Spleen (tissue), 11 donors: ENCODE data around the gene SPATA31D3. TPM values are rescaled to one million over a fixed set of nuclear protein-coding genes. Genes with fewer than 3 reads are reported as not detected.

ENCODE experiments used
- DNase-seq: peaks from one replicate; pipeline ENCODE4 v3.0.0-alpha.2; 2020
- H3K27ac ChIP-seq, 8 donors: fragments of 200-600 bp; sonication (generic) in 7 of 8; 1 replicate in 4 of 8; 2 replicates in 4 of 8; pipeline versions ENCODE4 v1.5.0 to v1.8.0; 2016 to 2021; ENCODE audit warnings: inconsistent platforms in 4 of 8, mild to moderate bottlenecking in 4 of 8, moderate library complexity in 1 of 8
- H3K27me3 ChIP-seq, 7 donors: fragments of 200-600 bp; sonication (generic) in 6 of 7; replicated peaks in 1 of 7; 1 replicate in 4 of 7; 2 replicates in 3 of 7; pipeline versions ENCODE4 v1.5.0 to v1.8.0; 2016 to 2021; ENCODE audit warnings: inconsistent platforms in 3 of 7, mild to moderate bottlenecking in 1 of 7
- H3K36me3 ChIP-seq, 6 donors: fragments of 200-600 bp; sonication (generic) in 5 of 6; 1 replicate in 4 of 6; 2 replicates in 2 of 6; pipeline versions ENCODE4 v1.5.0 to v1.8.0; 2016 to 2021; ENCODE audit warnings: inconsistent platforms in 2 of 6
- H3K4me1 ChIP-seq, 6 donors: fragments of 200-600 bp; sonication (generic) in 5 of 6; 1 replicate in 3 of 6; 2 replicates in 3 of 6; pipeline versions ENCODE4 v1.5.0 to v1.8.0; 2016 to 2021; ENCODE audit warnings: inconsistent platforms in 3 of 6
- H3K4me3 ChIP-seq, 8 donors: fragments of 200-600 bp; sonication (generic) in 7 of 8; 1 replicate in 4 of 8; 2 replicates in 4 of 8; pipeline versions ENCODE4 v1.5.0 to v1.8.0; 2016 to 2021; ENCODE audit warnings: inconsistent platforms in 4 of 8, mild to moderate bottlenecking in 4 of 8, moderate library complexity in 2 of 8
- H3K9me3 ChIP-seq, 8 donors: fragments of 200-600 bp; sonication (generic) in 7 of 8; 1 replicate in 4 of 8; 2 replicates in 4 of 8; pipeline versions ENCODE4 v1.5.0 to v1.8.0; 2016 to 2021; ENCODE audit warnings: inconsistent platforms in 4 of 8
- POLR2A ChIP-seq, 3 donors: fragments of 450-650 bp; IDR thresholded peaks; one replicate each; pipeline ENCODE4 v1.5.1; 2017; ENCODE audit warnings: antibody characterized with exemption in 3 of 3, mild to moderate bottlenecking in 1 of 3
- POLR2AphosphoS5 ChIP-seq, 3 donors: sonication (generic); formaldehyde crosslinking; IDR thresholded peaks; one replicate each; pipeline ENCODE4 v1.5.1; 2017; ENCODE audit warnings: antibody characterized with exemption in 3 of 3
- WGBS, 5 donors: extraction: QIAGEN DNeasy Blood & Tissue Kit in 3 of 5; methylation state at CpG; one replicate each; pipeline versions ENCODE4 v1.1.5 to v1.1.7; 2013 to 2018; 5-methylcytosine and 5-hydroxymethylcytosine counted together
- intact Hi-C: fragments of 100-400 bp; cut with DNase I; formaldehyde crosslinking; loops from one replicate; pipeline ENCODE4 v1.15.0; 2023; ENCODE audit warnings: low total_unique reads
- polyA plus RNA-seq, 3 donors: library from polyadenylated mRNA; stranded (reverse); fragments of 200-250 nt; gene quantifications; one replicate each; pipeline ENCODE4 v1.2.1, GENCODE V29; 2013
- total RNA-seq, 7 donors: library from RNA; depleted of rRNA in 3 of 7; stranded (reverse); fragments of >200 nt in 3 of 7; fragmentation: NEBNext Ultra II Directional in 4 of 7; extraction: Animal tissue kit (Norgen Biotek cat#: 25700) in 4 of 7; gene quantifications; one replicate each; pipeline versions ENCODE4 v1.1.0 to v1.2.1, GENCODE V29; 2016 to 2021
- TF ChIP-seq, protein P1 (sequence below), 11 experiments: fragments of 200-600 bp in 7 of 11; fragments of 450-650 bp in 4 of 11; sonication (generic) in 4 of 11; IDR thresholded peaks in 8 of 11; conservative IDR thresholded peaks in 3 of 11; 1 replicate in 7 of 11; 2 replicates in 4 of 11; pipeline versions ENCODE4 v1.4.0 to v1.8.0; 2016 to 2021; ENCODE audit warnings: antibody characterized with exemption in 11 of 11, inconsistent platforms in 4 of 11, mild to moderate bottlenecking in 1 of 11
- donor health status: healthy with polysubstance abuse.
- donor health status: DM: no; HTN: no; CAD: no; lungs with moderate emphysema.
- donor health status: DM: no; HTN: no; CAD: no.
- donor health status: Bipolar disorder and iron deficiency.
- donor health status: healthy.
- donor health status: DM: no; HTN: no; CAD: no.
- donor health status: DM: yes; HTN: yes; CAD: no.

Gene SPATA31D3
- total and polyA plus RNA-seq, 10 donors = 0.03 TPM; not detected in 9

GRCh38 chr9:81971727-81972126 is 28.4 kb downstream of the SPATA31D3 start:
- intact Hi-C loops = no loop called here

GRCh38 chr9:81974764-81975163 is 31.5 kb downstream of the SPATA31D3 start:
- Histone ChIP-seq H3K4me1 (no peaks in the 10 kb centered on the region), H3K9me3 (peaks cover 0 to 27% (median 12%) of the 10 kb centered on the region in 8 donors), H3K27me3 (no peaks in the 10 kb centered on the region), H3K27ac (no peak overlapping the region), H3K4me3 (no peak overlapping the region), H3K36me3 (no peaks in the 10 kb centered on the region)
- intact Hi-C loops = no loop called here
- 77 to 89% (median 78%) methylated on average over 5 of the region's 5 CpGs for WGBS, 5 donors
- TF ChIP-seq POLR2A (IDR thresholded peaks at IDR 0.05) (no peak), POLR2AphosphoS5 (IDR thresholded peaks at IDR 0.05) (no peak)
- TF ChIP-seq, protein P1, sequence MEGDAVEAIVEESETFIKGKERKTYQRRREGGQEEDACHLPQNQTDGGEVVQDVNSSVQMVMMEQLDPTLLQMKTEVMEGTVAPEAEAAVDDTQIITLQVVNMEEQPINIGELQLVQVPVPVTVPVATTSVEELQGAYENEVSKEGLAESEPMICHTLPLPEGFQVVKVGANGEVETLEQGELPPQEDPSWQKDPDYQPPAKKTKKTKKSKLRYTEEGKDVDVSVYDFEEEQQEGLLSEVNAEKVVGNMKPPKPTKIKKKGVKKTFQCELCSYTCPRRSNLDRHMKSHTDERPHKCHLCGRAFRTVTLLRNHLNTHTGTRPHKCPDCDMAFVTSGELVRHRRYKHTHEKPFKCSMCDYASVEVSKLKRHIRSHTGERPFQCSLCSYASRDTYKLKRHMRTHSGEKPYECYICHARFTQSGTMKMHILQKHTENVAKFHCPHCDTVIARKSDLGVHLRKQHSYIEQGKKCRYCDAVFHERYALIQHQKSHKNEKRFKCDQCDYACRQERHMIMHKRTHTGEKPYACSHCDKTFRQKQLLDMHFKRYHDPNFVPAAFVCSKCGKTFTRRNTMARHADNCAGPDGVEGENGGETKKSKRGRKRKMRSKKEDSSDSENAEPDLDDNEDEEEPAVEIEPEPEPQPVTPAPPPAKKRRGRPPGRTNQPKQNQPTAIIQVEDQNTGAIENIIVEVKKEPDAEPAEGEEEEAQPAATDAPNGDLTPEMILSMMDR (IDR thresholded peaks at IDR 0.05 in 8 of 11, conservative IDR thresholded peaks at IDR 0.05 in 3 of 11) = no peak
- DNase-seq = no peak

More at GRCh38 chr9:81971727-81972126, 28.4 kb downstream of the SPATA31D3 start:
- Histone ChIP-seq H3K27ac (no peak overlapping the region), H3K9me3 (peaks cover 0 to 35% (median 8%) of the 10 kb centered on the region in 8 donors), H3K27me3 (no peaks in the 10 kb centered on the region), H3K4me3 (no peak overlapping the region), H3K4me1 (no peaks in the 10 kb centered on the region), H3K36me3 (no peaks in the 10 kb centered on the region)
- DNase-seq = no peak
- TF ChIP-seq, protein P1 (IDR thresholded peaks at IDR 0.05 in 8 of 11, conservative IDR thresholded peaks at IDR 0.05 in 3 of 11) = no peak
- TF ChIP-seq POLR2AphosphoS5 (IDR thresholded peaks at IDR 0.05) = no peak
- no peak for TF ChIP-seq POLR2A (IDR thresholded peaks at IDR 0.05)

GRCh38 chr9:81976351-81976750 is 33.1 kb downstream of the SPATA31D3 start:
- peaks cover 0 to 27% (median 12%) of the 10 kb centered on the region in 8 donors for H3K9me3 ChIP-seq
- H3K4me3 ChIP-seq = no peak overlapping the region
- H3K27me3 ChIP-seq = no peaks in the 10 kb centered on the region
- 84 to 96% (median 93%) methylated on average over 11 of the region's 11 CpGs for WGBS, 5 donors
- no peaks in the 10 kb centered on the region for H3K36me3 ChIP-seq
- H3K27ac ChIP-seq = no peak overlapping the region
- intact Hi-C loops = no loop called here
- no peaks in the 10 kb centered on the region for H3K4me1 ChIP-seq
- TF ChIP-seq, protein P1 (IDR thresholded peaks at IDR 0.05 in 8 of 11, conservative IDR thresholded peaks at IDR 0.05 in 3 of 11) = no peak
- TF ChIP-seq POLR2A (IDR thresholded peaks at IDR 0.05) (no peak), POLR2AphosphoS5 (IDR thresholded peaks at IDR 0.05) (no peak)
- no peak for DNase-seq

DNA sequence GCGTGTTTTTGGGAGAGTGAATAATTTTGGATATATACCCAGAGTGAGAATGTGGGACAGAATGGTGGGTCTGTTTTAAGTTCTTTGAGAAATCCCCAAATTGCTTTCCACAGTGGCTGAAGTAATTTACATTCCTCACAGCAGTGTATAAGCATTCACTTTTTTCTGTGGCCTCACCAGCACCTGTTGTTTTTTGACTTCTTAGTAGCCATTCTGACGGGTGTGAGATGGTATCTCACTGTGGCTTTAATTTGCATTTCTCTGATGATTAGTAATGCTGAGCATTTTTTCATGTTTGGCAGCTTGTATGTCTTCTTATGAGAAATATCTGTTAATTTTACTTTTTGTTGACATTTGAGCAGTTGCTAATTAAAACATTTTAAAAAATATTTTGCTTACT is 35.9 kb downstream of the SPATA31D3 start:
- Histone ChIP-seq H3K36me3 (no peaks in the 10 kb centered on the region), H3K4me1 (no peaks in the 10 kb centered on the region), H3K27ac (no peak overlapping the region), H3K27me3 (no peaks in the 10 kb centered on the region), H3K4me3 (no peak overlapping the region), H3K9me3 (peaks cover 0 to 16% (median 4%) of the 10 kb centered on the region in 8 donors)
- 57 to 64% (median 63%) methylated on average over 2 of the region's 2 CpGs for WGBS, 5 donors
- TF ChIP-seq, protein P1 (IDR thresholded peaks at IDR 0.05 in 8 of 11, conservative IDR thresholded peaks at IDR 0.05 in 3 of 11) = no peak
- TF ChIP-seq POLR2AphosphoS5 (IDR thresholded peaks at IDR 0.05) = no peak
- no peak for TF ChIP-seq POLR2A (IDR thresholded peaks at IDR 0.05)
- intact Hi-C loops = no loop called here
- DNase-seq = no peak
